K562 (cell line): ENCODE data around the gene SNX17. TPM values are rescaled to one million over a fixed set of nuclear protein-coding genes. Genes with fewer than 3 reads are reported as not detected.

Experiments used
- BHLHE40 ChIP-seq: IDR thresholded peaks from 2 replicates; pipeline ENCODE4 v1.6.1; 2011; ENCODE audit warnings: low read length, improper control_type of control experiment
- CSDE1 ChIP-seq, 2 experiments: fragments of 450-650 bp; IDR thresholded peaks; 2 replicates each; pipeline ENCODE4 v1.6.1; 2016; ENCODE audit warnings: mild to moderate bottlenecking in 1 of 2
- ELK1 ChIP-seq: sonication (generic); formaldehyde crosslinking; IDR thresholded peaks from 2 replicates; pipeline ENCODE4 v1.8.1; 2022; ENCODE audit warnings: missing genetic modification reagents
- HEY1 ChIP-seq: fragments of 250-450 bp; sonication (Bioruptor Pico); IDR thresholded peaks from 2 replicates; pipeline ENCODE4 v1.5.0; 2020; ENCODE audit warnings: mild to moderate bottlenecking, moderate library complexity, borderline replicate concordance
- IRF2 ChIP-seq: sonication (generic); formaldehyde crosslinking; IDR thresholded peaks from 2 replicates; pipeline ENCODE4 v1.8.1; 2022; ENCODE audit warnings: mild to moderate bottlenecking, missing genetic modification reagents
- MAFF ChIP-seq: IDR thresholded peaks from 2 replicates; pipeline ENCODE4 v1.6.1; 2012; ENCODE audit warnings: low read length, improper control_type of control experiment
- NKRF ChIP-seq: fragments of 450-650 bp; IDR thresholded peaks from 2 replicates; pipeline ENCODE4 v1.6.1; 2016; ENCODE audit warnings: borderline replicate concordance
- NR2C2 ChIP-seq, 2 experiments: fragments of 200-800 bp in 1 of 2; sonication (Bioruptor generic) in 1 of 2; sonication (generic) in 1 of 2; formaldehyde crosslinking in 1 of 2; IDR thresholded peaks; 2 replicates each; pipeline versions ENCODE4 v1.6.1 to v1.8.0; 2016 to 2022; ENCODE audit warnings: mild to moderate bottlenecking in 1 of 2, missing compliant biosample characterization in 1 of 2, missing genetic modification characterization in 1 of 2, missing genetic modification reagents in 1 of 2
- NRF1 ChIP-seq, 2 experiments: fragments of 450-650 bp; IDR thresholded peaks in 1 of 2; conservative IDR thresholded peaks in 1 of 2; 2 replicates each; pipeline ENCODE4 v1.6.1; 2014; ENCODE audit warnings: mild to moderate bottlenecking in 2 of 2
- PCBP1 ChIP-seq: fragments of 200-400 bp; formaldehyde crosslinking; IDR thresholded peaks from 2 replicates; pipeline ENCODE4 v1.6.1; 2018; ENCODE audit warnings: mild to moderate bottlenecking, low read depth, low read length; ENCODE audit not compliant: poor library complexity, severe bottlenecking
- PHF8 ChIP-seq: fragments of 200-600 bp; sonication (generic); IDR thresholded peaks from 2 replicates; pipeline ENCODE4 v1.6.1; 2012; ENCODE audit warnings: mixed run types, mild to moderate bottlenecking, inconsistent platforms, low read length, moderate library complexity, borderline replicate concordance
- POLR2A ChIP-seq: fragments of 450-650 bp; conservative IDR thresholded peaks from 2 replicates; pipeline ENCODE4 v1.6.1; 2016
- PPARD ChIP-seq: fragments of 250-450 bp; sonication (Bioruptor Pico); IDR thresholded peaks from 2 replicates; pipeline ENCODE4 v1.8.0; 2022; ENCODE audit warnings: inconsistent platforms, mild to moderate bottlenecking, moderate library complexity
- RNF2 ChIP-seq: sonication (generic); IDR thresholded peaks from 2 replicates; pipeline ENCODE4 v1.6.1; 2016
- U2AF2 ChIP-seq: fragments of 200-400 bp; formaldehyde crosslinking; optimal IDR thresholded peaks from 2 replicates; pipeline ENCODE3; 2017; ENCODE audit warnings: low read depth, mild to moderate bottlenecking, low read length
- YY1 ChIP-seq, 3 experiments: IDR thresholded peaks; 2 replicates each; pipeline ENCODE4 v1.6.1; 2011; ENCODE audit warnings: low read length in 2 of 3, mild to moderate bottlenecking in 2 of 3, moderate library complexity in 2 of 3, borderline replicate concordance in 1 of 3, control low read depth in 1 of 3, low read depth in 1 of 3; ENCODE audit not compliant: insufficient read depth in 3 of 3, insufficient replicate concordance in 2 of 3, control insufficient read depth in 1 of 3, insufficient read length in 1 of 3; ENCODE audit errors: extremely low read depth in 1 of 3
- ZNF197 ChIP-seq: fragments of 200-800 bp; sonication (Bioruptor generic); IDR thresholded peaks from 2 replicates; pipeline ENCODE4 v1.6.1; 2016; ENCODE audit warnings: low read depth, missing genetic modification characterization, missing compliant biosample characterization
- ZNF347 ChIP-seq: fragments of 450-650 bp; formaldehyde crosslinking; IDR thresholded peaks from 2 replicates; pipeline ENCODE4 v1.4.0; 2020; ENCODE audit warnings: low read depth, mild to moderate bottlenecking, moderate library complexity
- ZNF507 ChIP-seq: conservative IDR thresholded peaks from 2 replicates; pipeline ENCODE4 v1.6.1; 2017; ENCODE audit warnings: missing genetic modification characterization, missing compliant biosample characterization
- ZNF655 ChIP-seq: fragments of 250-450 bp; sonication (Bioruptor Pico); IDR thresholded peaks from 2 replicates; pipeline ENCODE4 v1.5.0; 2021
- ZNF740 ChIP-seq, 3 experiments: fragments of 200-800 bp in 1 of 3; sonication (Bioruptor generic) in 1 of 3; sonication (generic) in 1 of 3; formaldehyde crosslinking in 1 of 3; IDR thresholded peaks; 2 replicates each; pipeline versions ENCODE4 v1.6.1 to v1.8.0; 2016 to 2022; ENCODE audit warnings: mild to moderate bottlenecking in 2 of 3, missing compliant biosample characterization in 2 of 3, missing genetic modification characterization in 2 of 3, missing genetic modification reagents in 1 of 3
- polyA plus RNA-seq, 8 experiments: library from polyadenylated mRNA; depleted of rRNA in 4 of 8; stranded (reverse) in 5 of 8; unstranded in 3 of 8; fragments of >200 nt; fragmentation: Nextera tagmentation in 2 of 8; fragmentation: Illumina TruSeq in 1 of 8; extraction: Ambion mirVana in 2 of 8; extraction: Trizol in 1 of 8; gene quantifications; 2 replicates each; pipeline versions ENCODE4 v1.2.1 to v1.2.3, GENCODE V29; 2011 to 2014; ENCODE audit warnings: inconsistent platforms in 1 of 8, missing spikeins in 1 of 8
- total RNA-seq, 7 experiments: library from RNA; depleted of rRNA in 6 of 7; stranded (reverse); fragments of >200 nt in 6 of 7; fragmentation: Illumina TruSeq in 2 of 7; extraction: Trizol in 2 of 7; gene quantifications; 2 replicates each; pipeline versions ENCODE4 v1.2.1 to v1.2.3, GENCODE V29; 2011 to 2021; ENCODE audit warnings: low replicate concordance in 1 of 7

The SNX17 gene
- total and polyA plus RNA-seq, 9 of the 15 experiments (the other 6 are each of a cell fraction or from before 2014, with no cell fraction given): 3.0 to 75.7 (median 54.6) TPM

- TF ChIP-seq U2AF2 (no peak), IRF2 (CRISPR knock-in tag) (no peak), ZNF655 (CRISPR knock-in tag) (no peak), ZNF197 (CRISPR knock-in tag) (no peak), ZNF740 (CRISPR knock-in tag; IDR thresholded peaks at IDR 0.05) (no peak; the same call in 1 of the 2 replicates), ZNF740 (tag; IDR thresholded peaks at IDR 0.05) (no peak), YY1 (IDR thresholded peaks at IDR 0.05; ENCODE audit: borderline replicate concordance in 1 of 3, control insufficient read depth in 1 of 3, extremely low read depth in 1 of 3, insufficient read depth in 3 of 3, insufficient read length in 1 of 3, insufficient replicate concordance in 2 of 3, low read depth in 1 of 3, low read length in 2 of 3) (peak; percentile 75 to 93 (median 77)), PCBP1 (peak; percentile 83), NRF1 (conservative IDR thresholded peaks at IDR 0.05 in 1 of 2, IDR thresholded peaks at IDR 0.05 in 1 of 2) (peak; percentile 80 to 85), POLR2A (peak; percentile 88), BHLHE40 (0 out of 2 replicates have a peak, but pooled peaks have one; percentile 29), RNF2 (peak; percentile 95), NKRF (peak; percentile 48; the same call in 1 of the 2 replicates), PHF8 (peak; percentile 89; the same call in 1 of the 2 replicates), ZNF507 (tag) (no peak), NR2C2 (CRISPR knock-in tag; IDR thresholded peaks at IDR 0.05) (peak; percentile 56; the same call in 1 of the 2 replicates), NR2C2 (tag; IDR thresholded peaks at IDR 0.05) (peak; percentile 89), HEY1 (CRISPR knock-in tag) (no peak), MAFF (no peak), PPARD (CRISPR knock-in tag) (no peak), ELK1 (CRISPR knock-in tag) (no peak), CSDE1 (IDR thresholded peaks at IDR 0.05) (no peak), ZNF347 (no peak)
Observed at GRCh38 chr2:27370026-27370815, at the start of gene SNX17, which contains the start of gene EIF2B4 (continued).
